Measurements from ENCODE around the gene ALOXE3. TPM values are rescaled to one million over a fixed set of nuclear protein-coding genes. Genes with fewer than 3 reads are reported as not detected.
"Not testable (repeated sequence)": the region's sequence is repeated elsewhere in the genome, so short reads cannot be mapped to it uniquely, and the experiment has no call there.

ALOXE3 gene
- total RNA-seq, 2 donors from 2014 or later = not detected

DNA sequence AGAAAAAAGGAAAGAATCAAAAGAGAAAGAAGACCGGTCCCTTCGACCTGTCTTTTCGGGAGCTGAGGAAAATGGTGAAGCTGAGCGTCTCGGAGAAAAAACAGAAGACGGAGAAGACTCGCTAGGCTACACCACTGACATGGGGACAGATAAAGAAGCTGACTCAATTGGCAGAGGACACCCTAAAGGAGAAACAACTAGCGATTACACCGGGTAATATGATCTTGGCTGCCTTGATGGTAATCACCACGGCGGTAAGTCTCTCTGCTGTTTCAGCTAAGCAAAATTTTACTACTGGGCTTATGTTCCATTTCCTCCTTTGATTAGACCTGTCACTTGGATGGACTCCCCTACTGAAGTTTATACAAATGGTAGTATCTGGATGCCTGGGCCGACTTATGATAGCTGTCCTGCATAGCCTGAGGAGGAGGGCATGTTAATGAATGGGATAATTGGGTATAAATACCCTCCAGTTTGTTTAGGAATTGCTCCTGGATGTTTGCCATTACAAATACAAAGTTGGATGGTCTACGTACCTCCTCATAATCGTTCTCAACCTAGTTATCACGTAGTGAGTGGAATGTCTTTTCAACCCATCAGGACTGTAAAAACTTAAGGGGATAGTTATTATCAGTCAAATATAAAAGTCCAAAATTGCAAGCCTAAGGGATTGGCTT is 55.4 kb downstream of the ALOXE3 start:
- Histone ChIP-seq H3K4me3 (peak overlapping the region; percentile 17), H3K27me3 (replicated peaks; ENCODE audit: insufficient read depth) (peaks cover 11% of the 10 kb centered on the region), H3K9me3 (no peaks in the 10 kb centered on the region), H3K36me3 (no peaks in the 10 kb centered on the region), H3K27ac (no peak overlapping the region), H3K4me1 (ENCODE audit: control insufficient read depth in 1 of 2, low read depth in 2 of 2) (peaks cover 0 to 14% of the 10 kb centered on the region in 2 donors)
- no peak for ATAC-seq (ENCODE audit: insufficient number of reproducible peaks, low FRiP score, low read depth)
- DNase-seq (ENCODE audit: low spot score) = no peak
- no peak for TF ChIP-seq CTCF (IDR thresholded peaks at IDR 0.05)

DNA sequence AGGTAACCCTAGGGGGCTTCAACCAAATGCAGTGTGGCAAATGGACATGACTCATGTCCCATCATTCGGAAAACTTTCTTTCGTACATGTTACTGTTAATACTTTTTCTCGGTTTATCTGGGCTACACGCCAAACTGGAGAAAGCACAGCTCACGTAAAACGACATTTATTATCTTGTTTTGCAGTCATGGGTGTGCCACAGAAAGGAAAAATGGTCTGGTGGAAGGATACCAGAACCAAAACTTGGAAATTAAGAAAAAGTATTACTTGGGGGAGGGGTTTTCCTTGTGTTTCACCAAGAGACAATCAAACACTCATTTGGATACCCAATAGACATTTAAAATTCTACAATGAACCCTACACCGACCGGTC is 55.9 kb downstream of the ALOXE3 start:
- Histone ChIP-seq H3K4me1 (ENCODE audit: control insufficient read depth in 1 of 2, low read depth in 2 of 2) (peaks cover 0 to 14% of the 10 kb centered on the region in 2 donors), H3K36me3 (no peaks in the 10 kb centered on the region), H3K27ac (no peak overlapping the region), H3K9me3 (no peaks in the 10 kb centered on the region), H3K27me3 (replicated peaks; ENCODE audit: insufficient read depth) (peaks cover 11% of the 10 kb centered on the region), H3K4me3 (peak overlapping the region; percentile 17)
- TF ChIP-seq CTCF (IDR thresholded peaks at IDR 0.05) = no peak
- ATAC-seq (ENCODE audit: insufficient number of reproducible peaks, low FRiP score, low read depth) (no peak), DNase-seq (ENCODE audit: low spot score) (no peak)

- not testable (repeated sequence) for H3K9me3 ChIP-seq; ATAC-seq (ENCODE audit: insufficient number of reproducible peaks, low FRiP score, low read depth); H3K27ac ChIP-seq; DNase-seq (ENCODE audit: low spot score); H3K36me3 ChIP-seq; H3K4me3 ChIP-seq
- Histone ChIP-seq H3K27me3 (replicated peaks; ENCODE audit: insufficient read depth) (peaks cover 11% of the 10 kb centered on the region), H3K4me1 (ENCODE audit: control insufficient read depth in 1 of 2, low read depth in 2 of 2) (peaks cover 0 to 14% of the 10 kb centered on the region in 2 donors)
These were observed 56.5 kb downstream of the ALOXE3 start for GRCh38 chr17:8061851-8062250.

- H3K27me3 ChIP-seq (replicated peaks; ENCODE audit: insufficient read depth) = peaks cover 11% of the 10 kb centered on the region
- H3K9me3 ChIP-seq = no peaks in the 10 kb centered on the region
- peak; percentile 77 for TF ChIP-seq CTCF (IDR thresholded peaks at IDR 0.05)
- H3K4me3 ChIP-seq = no peak overlapping the region
- H3K4me1 ChIP-seq (ENCODE audit: control insufficient read depth in 1 of 2, low read depth in 2 of 2) = peaks cover 0 to 14% of the 10 kb centered on the region in 2 donors
- no peak overlapping the region for H3K27ac ChIP-seq
- no peak for ATAC-seq (ENCODE audit: insufficient number of reproducible peaks, low FRiP score, low read depth)
- no peaks in the 10 kb centered on the region for H3K36me3 ChIP-seq
- DNase-seq (ENCODE audit: low spot score) = no peak
These were observed 58.0 kb downstream of the ALOXE3 start for GRCh38 chr17:8060274-8060673.

DNA sequence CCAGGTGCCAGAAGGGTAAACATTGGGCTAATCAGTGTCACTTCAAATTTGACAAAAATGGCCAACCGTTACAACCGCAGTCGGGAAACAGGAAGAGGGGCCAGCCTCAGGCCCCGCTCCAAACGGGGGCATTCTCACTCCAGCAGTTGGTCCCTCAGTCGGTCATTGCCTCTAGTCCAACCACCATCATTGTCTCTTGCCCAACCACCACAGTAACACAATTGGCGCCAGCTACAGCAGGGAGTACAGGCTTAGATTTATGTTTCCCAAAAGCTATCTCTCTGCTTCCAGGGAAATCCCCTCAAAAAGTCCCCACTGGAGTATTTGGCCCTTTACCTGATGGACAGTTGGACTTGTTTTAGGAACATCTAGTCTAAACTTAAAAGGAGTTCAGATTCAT is 59.2 kb downstream of the ALOXE3 start:
- Histone ChIP-seq H3K4me1 (ENCODE audit: control insufficient read depth in 1 of 2, low read depth in 2 of 2) (peaks cover 0 to 14% of the 10 kb centered on the region in 2 donors), H3K36me3 (no peaks in the 10 kb centered on the region), H3K27ac (no peak overlapping the region), H3K9me3 (no peaks in the 10 kb centered on the region), H3K27me3 (replicated peaks; ENCODE audit: insufficient read depth) (peaks cover 11% of the 10 kb centered on the region), H3K4me3 (no peak overlapping the region)
- DNase-seq (ENCODE audit: low spot score) = no peak
- no peak for ATAC-seq (ENCODE audit: insufficient number of reproducible peaks, low FRiP score, low read depth)
- TF ChIP-seq CTCF (IDR thresholded peaks at IDR 0.05) = no peak

- ATAC-seq (ENCODE audit: insufficient number of reproducible peaks, low FRiP score, low read depth) = peak; percentile 75
- peak; percentile 69 for TF ChIP-seq CTCF (IDR thresholded peaks at IDR 0.05)
- no peak overlapping the region for H3K27ac ChIP-seq
- H3K36me3 ChIP-seq = no peaks in the 10 kb centered on the region
- H3K4me1 ChIP-seq (ENCODE audit: control insufficient read depth in 1 of 2, low read depth in 2 of 2) = peaks cover 0 to 7% of the 10 kb centered on the region in 2 donors
- H3K27me3 ChIP-seq (replicated peaks; ENCODE audit: insufficient read depth) = peaks cover 11% of the 10 kb centered on the region
- no peak overlapping the region for H3K4me3 ChIP-seq
- no peak for DNase-seq (ENCODE audit: low spot score)
- H3K9me3 ChIP-seq = no peaks in the 10 kb centered on the region
These were observed 60.6 kb downstream of the ALOXE3 start for GRCh38 chr17:8057691-8058114.
